ENCODE results near the gene MYH14. TPM values are rescaled to one million over a fixed set of nuclear protein-coding genes. Genes with fewer than 3 reads are reported as not detected.

MYH14 gene
- total and polyA plus RNA-seq, 2 of the 13 experiments (the other 11 are each of a cell fraction or from before 2014, with no cell fraction given): 5.5 to 5.8 TPM

DNA sequence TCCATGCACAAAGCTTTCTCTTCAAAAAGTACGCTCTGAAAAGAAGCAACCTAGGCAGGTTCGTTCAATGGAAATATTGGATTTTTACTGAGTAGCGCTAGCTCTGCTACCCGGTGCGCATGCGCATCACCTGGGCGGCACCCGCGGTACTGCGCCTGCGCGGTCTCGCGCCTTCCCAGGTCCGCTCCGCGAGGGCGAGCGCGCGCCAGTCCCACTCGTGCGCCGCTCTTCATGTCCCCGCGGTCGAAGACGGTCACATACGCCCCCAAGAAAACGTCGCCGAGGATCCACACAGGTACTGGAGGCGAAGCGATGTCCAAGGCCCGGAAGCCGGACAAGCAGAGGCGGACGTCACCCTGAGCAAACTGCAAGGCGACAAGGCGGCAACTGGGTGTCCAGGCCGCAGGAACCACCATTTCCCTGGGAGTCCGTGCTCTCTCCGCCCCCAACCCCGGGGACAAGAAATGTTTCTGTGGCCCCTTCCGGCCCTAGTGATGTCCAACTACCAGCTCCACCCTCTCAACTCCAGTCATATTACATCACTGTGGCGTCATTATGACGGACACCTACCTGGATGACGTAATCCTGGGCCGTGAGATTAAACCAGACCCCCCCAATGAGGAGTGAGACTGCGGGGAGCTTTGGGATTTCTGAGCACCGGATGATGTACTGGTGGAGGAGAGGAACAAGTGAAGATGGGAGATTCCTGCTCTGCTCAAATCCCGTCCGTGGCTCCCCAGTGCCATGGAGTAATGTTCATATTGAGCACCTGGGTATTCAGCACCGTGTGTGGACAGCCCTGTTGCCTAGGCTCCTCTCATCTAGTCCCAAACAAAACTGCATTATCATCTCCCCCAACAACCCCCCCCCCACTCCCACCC is 130.6 kb downstream of the MYH14 start (continued):
- peak; percentile 92 for TF ChIP-seq ZNF30 (CRISPR knock-in tag; IDR thresholded peaks at IDR 0.05)
- peak; percentile 55; the same call in 1 of the 2 replicates for TF ChIP-seq ZNF768 (CRISPR knock-in tag; IDR thresholded peaks at IDR 0.05)
- TF ChIP-seq ZNF205 (CRISPR knock-in tag; IDR thresholded peaks at IDR 0.05): 0 out of 2 replicates have a peak, but pooled peaks have one; percentile 72
- TF ChIP-seq ZNF407 (CRISPR knock-in tag; IDR thresholded peaks at IDR 0.05; ENCODE audit: not compliant biosample characterization): peak; percentile 73
- TF ChIP-seq, protein P1, sequence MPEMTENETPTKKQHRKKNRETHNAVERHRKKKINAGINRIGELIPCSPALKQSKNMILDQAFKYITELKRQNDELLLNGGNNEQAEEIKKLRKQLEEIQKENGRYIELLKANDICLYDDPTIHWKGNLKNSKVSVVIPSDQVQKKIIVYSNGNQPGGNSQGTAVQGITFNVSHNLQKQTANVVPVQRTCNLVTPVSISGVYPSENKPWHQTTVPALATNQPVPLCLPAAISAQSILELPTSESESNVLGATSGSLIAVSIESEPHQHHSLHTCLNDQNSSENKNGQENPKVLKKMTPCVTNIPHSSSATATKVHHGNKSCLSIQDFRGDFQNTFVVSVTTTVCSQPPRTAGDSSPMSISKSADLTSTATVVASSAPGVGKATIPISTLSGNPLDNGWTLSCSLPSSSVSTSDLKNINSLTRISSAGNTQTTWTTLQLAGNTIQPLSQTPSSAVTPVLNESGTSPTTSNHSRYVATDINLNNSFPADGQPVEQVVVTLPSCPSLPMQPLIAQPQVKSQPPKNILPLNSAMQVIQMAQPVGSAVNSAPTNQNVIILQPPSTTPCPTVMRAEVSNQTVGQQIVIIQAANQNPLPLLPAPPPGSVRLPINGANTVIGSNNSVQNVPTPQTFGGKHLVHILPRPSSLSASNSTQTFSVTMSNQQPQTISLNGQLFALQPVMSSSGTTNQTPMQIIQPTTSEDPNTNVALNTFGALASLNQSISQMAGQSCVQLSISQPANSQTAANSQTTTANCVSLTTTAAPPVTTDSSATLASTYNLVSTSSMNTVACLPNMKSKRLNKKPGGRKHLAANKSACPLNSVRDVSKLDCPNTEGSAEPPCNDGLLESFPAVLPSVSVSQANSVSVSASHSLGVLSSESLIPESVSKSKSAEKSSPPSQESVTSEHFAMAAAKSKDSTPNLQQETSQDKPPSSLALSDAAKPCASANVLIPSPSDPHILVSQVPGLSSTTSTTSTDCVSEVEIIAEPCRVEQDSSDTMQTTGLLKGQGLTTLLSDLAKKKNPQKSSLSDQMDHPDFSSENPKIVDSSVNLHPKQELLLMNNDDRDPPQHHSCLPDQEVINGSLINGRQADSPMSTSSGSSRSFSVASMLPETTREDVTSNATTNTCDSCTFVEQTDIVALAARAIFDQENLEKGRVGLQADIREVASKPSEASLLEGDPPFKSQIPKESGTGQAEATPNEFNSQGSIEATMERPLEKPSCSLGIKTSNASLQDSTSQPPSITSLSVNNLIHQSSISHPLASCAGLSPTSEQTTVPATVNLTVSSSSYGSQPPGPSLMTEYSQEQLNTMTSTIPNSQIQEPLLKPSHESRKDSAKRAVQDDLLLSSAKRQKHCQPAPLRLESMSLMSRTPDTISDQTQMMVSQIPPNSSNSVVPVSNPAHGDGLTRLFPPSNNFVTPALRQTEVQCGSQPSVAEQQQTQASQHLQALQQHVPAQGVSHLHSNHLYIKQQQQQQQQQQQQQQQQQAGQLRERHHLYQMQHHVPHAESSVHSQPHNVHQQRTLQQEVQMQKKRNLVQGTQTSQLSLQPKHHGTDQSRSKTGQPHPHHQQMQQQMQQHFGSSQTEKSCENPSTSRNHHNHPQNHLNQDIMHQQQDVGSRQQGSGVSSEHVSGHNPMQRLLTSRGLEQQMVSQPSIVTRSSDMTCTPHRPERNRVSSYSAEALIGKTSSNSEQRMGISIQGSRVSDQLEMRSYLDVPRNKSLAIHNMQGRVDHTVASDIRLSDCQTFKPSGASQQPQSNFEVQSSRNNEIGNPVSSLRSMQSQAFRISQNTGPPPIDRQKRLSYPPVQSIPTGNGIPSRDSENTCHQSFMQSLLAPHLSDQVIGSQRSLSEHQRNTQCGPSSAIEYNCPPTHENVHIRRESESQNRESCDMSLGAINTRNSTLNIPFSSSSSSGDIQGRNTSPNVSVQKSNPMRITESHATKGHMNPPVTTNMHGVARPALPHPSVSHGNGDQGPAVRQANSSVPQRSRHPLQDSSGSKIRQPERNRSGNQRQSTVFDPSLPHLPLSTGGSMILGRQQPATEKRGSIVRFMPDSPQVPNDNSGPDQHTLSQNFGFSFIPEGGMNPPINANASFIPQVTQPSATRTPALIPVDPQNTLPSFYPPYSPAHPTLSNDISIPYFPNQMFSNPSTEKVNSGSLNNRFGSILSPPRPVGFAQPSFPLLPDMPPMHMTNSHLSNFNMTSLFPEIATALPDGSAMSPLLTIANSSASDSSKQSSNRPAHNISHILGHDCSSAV (CRISPR knock-in tag; IDR thresholded peaks at IDR 0.05; ENCODE audit: borderline replicate concordance): no peak
- no peak for TF ChIP-seq KLF6 (CRISPR knock-in tag; IDR thresholded peaks at IDR 0.05)
- no peak; the same call in 1 of the 2 replicates for TF ChIP-seq ATF7-NPFF (CRISPR knock-in tag; IDR thresholded peaks at IDR 0.05; ENCODE audit: low read depth)
- TF ChIP-seq SNRNP70 (IDR thresholded peaks at IDR 0.05; ENCODE audit: low read depth, low read length): no peak
- peak; percentile 70 for TF ChIP-seq IKZF4 (CRISPR knock-in tag; IDR thresholded peaks at IDR 0.05; ENCODE audit: borderline replicate concordance, low read depth, not compliant biosample characterization)
- TF ChIP-seq SATB2 (CRISPR knock-in tag; IDR thresholded peaks at IDR 0.05): peak; percentile 68; the same call in 1 of the 2 replicates
- peak; percentile 42 for TF ChIP-seq NCOA2 (CRISPR knock-in tag; IDR thresholded peaks at IDR 0.05)
- TF ChIP-seq MAFK (conservative IDR thresholded peaks at IDR 0.05 in 1 of 2, IDR thresholded peaks at IDR 0.05 in 1 of 2; ENCODE audit: low read length in 2 of 2): no peak
